ENCODE measurements around the gene CLCN6. TPM values are rescaled to one million over a fixed set of nuclear protein-coding genes. Genes with fewer than 3 reads are reported as not detected.
"Not testable (repeated sequence)": the region's sequence is repeated elsewhere in the genome, so short reads cannot be mapped to it uniquely, and the experiment has no call there.

CLCN6 gene
- total RNA-seq, 1 donor from 2014 or later = 25.9 TPM

- DNase-seq (ENCODE audit: low spot score) = no peak
Observed at GRCh38 chr1:11794446-11795237, 11.3 kb upstream of the CLCN6 start.

GRCh38 chr1:11795238-11795890 is 10.6 kb upstream of the CLCN6 start:
- DNase-seq (ENCODE audit: low spot score) = no peak

DNA sequence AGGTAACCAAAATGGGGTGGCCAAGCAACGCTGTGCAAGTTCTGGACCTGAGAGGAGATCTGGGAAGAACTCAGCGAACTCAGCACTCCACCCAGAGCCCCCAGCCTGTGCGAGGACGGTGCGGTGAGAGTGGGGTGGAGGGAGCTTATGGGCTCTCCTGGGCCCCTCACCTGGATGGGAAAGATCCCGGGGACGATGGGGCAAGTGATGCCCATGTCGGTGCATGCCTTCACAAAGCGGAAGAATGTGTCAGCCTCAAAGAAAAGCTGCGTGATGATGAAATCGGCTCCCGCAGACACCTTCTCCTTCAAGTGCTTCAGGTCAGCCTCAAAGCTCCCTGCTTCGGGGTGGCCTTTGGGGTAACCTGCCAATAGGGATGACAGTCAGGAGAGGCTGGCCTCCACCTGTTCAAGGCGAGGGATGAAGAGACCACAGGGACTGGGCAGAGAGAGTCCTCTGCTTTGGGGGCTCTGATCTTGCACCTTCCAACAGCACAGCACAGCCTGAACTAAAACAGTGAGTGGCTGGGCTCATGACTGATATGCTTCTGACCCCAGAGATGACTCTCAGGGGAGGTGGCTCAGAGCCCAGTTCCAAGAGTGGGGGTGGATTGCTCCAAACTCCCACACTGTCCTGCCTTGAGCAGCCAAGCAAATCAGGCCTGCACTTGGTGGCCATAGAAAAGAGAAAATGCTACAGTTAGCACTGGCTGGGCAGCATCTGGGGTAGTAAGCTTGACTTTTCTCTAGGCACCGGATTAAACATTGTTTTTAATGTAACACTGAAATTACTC is 9.8 kb upstream of the CLCN6 start:
- no peak for DNase-seq (ENCODE audit: low spot score)

- no peak for DNase-seq (ENCODE audit: low spot score)
Observed at GRCh38 chr1:11797525-11798216, 8.3 kb upstream of the CLCN6 start.

DNA sequence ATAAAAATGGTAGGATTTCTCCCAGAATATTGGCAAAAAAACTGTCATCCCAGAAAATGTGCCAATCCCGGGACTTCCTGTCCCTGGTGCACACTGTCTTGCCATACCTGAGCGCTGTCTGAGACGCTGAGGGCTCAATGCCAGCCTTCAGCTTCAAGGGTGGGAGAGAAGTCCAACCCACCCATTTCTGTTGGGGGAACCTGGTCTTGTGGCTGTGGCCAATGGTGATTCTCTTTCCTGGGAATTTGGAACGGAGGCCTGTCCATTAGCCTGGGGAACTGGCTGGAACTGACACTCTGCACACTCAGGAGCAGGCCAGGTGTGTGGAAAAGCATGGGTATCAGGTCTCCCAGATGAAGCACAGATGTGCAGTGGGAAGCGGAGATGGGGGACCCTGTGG is 6.9 kb upstream of the CLCN6 start:
- DNase-seq (ENCODE audit: low spot score) = no peak

GRCh38 chr1:11799896-11800295 is 6.1 kb upstream of the CLCN6 start:
- DNase-seq (ENCODE audit: low spot score) = no peak

DNA sequence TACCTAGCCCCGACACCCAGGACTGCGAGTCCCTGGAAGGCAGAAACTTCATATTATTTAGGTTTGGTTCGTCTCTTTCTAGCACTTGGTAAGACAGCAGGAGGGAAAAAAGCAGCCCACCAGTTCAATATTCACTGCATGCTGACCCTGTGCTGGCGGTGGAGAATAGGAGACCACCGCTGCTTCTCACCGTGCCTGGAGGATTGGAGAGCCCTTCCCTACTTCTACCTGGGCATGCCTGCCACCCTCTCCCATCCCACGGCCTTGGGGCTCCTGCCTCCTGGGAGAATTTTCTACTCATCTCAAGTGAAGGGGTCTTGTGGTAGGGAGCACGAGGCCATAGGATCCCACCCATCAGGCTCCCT is 5.6 kb upstream of the CLCN6 start:
- DNase-seq (ENCODE audit: low spot score) = no peak

- DNase-seq (ENCODE audit: low spot score) = no peak
Observed at GRCh38 chr1:11800756-11801433, 5.1 kb upstream of the CLCN6 start.

GRCh38 chr1:11802616-11802972 is 3.4 kb upstream of the CLCN6 start:
- DNase-seq (ENCODE audit: low spot score) = peak; percentile 64

DNA sequence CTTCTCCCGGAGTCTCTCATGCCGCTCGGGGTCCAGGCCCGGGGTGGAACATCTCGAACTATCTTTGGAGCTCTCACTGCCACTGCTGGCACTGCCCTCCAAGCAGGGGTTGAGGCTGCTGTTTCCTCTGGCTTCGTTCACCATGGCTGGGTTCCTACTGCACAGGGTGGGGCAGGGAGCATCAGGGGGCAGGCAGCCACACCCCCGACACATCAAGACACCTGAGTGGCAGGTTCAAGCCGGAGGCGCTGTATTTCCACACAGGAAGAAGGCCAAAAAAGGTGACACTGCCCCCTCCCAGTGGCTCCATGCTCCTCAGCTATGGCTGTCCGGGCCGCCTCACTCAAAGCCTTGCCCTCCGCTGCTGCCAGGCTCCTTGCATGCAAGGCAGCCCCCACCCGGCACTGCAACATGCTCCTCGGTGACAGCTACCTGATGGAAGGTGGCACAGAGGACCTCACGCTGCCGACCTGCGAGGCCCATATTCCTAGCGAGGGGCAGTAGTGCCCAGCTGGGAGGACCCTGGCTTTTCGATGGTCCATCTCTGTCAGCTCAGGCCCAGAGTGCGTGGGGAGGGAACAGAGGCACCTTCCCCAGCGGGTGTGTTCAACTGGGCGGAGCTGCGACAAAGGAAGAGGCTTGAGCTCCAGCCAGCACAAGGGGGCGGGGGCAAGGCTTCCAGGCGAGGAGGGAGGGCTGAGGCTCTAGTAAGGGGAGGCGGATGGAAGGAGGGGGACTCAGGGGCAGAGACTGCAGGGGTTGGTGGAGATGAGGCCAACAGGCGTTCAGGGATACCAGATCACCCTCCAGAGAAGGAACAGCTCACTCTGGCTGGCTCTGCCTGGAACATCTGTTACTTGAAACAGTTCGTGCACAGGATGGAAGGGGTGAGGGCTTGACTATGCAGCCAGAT is 2.8 kb upstream of the CLCN6 start:
- DNase-seq (ENCODE audit: low spot score) = peak; percentile 95

DNA sequence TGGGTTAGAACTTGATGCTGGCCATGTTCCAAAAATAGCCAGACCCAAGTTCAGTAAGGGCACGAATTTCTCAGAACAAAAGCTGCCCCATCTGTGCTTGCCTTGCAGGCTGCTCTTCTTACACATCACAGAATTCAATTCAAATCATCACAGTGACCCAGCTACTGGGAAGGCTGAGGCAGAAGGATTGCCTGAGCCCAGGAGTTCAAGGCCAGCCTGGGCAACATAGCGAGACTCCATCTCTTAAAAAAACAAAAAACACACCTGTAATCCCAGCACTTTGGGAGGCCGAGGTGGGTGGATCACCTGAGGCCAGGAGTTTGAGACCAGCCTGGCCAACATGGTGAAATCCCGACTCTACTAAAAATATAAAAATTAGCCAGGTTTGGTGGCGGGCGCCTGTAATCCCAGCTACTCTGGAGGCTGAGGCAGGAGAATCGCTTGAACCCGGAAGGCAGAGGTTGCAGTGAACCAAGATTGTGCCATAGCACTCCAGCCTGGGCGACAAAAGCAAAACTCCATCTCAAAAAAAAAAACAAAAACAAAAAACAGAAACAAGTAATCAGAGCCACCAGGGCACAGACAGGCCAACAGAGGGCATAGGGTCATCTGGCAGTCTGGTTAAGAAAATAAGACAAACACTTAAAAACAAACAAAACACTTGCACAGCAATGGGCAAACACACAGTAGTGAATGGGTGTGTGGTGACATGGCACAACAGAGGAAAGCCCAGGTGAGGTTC is 1.9 kb upstream of the CLCN6 start:
- not testable (repeated sequence) for DNase-seq (ENCODE audit: low spot score)

- DNase-seq (ENCODE audit: low spot score) = peak; percentile 74
Observed at GRCh38 chr1:11804666-11805421, 1.1 kb upstream of the CLCN6 start.

DNA sequence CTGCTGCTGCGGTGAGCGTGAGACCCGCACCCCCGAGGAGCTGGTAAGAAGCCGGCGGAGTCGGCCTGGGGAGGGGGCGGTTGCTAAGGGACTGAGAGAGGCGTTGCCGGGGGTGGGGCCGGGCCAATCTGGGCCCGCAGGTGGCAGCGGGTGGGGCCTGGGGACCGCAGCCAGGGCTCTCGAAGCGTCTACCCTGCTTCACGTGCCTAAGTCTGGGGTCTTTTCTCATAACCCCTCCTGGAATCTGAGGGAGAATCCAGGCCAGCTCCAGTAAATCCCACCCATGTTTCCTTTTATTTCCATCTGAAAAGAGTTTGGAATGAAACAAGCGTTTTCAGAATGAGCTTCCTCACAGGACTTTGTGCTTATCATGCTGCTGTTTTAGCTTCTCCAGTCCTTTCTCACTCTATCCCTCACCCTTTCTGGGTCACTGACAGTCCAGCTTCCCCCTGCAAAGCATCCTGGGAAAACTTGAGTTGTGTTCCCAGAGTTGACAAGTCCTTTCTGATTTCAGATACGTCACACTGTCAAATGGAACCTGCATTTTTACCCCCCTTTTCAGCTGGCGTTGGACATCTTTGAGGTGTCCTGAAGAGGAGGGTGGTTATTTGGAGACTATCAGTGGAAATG is 431 bp downstream of the CLCN6 start:
- DNase-seq (ENCODE audit: low spot score) = no peak

GRCh38 chr1:11807133-11807532 is 1.1 kb downstream of the CLCN6 start:
- DNase-seq (ENCODE audit: low spot score) = no peak

- no peak for DNase-seq (ENCODE audit: low spot score)
Observed at GRCh38 chr1:11813021-11813420, 7.0 kb downstream of the CLCN6 start.

DNA sequence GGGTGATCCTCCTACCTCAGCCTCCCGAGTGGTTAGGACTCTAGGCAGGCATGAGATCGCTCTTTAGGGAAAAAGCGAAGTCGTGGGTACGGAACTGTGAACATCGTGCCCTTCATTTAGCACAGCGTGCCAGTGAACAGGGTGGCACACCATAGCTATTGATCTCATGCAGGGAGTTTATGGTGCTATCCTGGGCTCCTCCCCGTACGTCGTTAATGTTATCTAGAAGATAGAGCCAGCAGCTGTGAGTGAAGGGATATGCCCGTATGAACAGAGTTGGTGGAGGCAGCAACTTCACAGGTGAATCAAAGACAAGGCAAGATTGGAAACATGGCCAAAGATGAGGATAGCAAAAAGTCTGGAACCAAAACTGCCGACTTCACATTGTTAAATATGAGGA is 11.2 kb downstream of the CLCN6 start:
- no peak for DNase-seq (ENCODE audit: low spot score)

DNA sequence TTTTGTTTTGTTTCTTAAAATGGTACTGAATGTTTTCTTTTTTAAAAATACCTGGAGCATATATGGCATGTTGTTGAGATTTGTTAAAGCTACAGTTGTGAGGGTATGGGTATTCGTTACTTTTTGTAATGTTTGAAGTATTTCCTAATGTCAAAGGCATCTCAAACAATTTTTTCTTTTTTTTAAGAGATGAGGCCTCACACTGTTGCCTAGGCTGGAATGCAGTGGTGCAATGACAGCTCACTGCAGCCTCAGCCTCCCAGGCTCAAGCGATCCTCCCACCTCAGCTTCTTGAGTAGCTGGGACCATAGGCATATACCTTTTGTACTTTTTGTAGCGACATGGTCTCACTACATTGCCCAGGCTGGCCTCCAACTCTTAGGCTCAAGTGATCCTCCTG is 16.1 kb downstream of the CLCN6 start:
- no peak for DNase-seq (ENCODE audit: low spot score)

DNA sequence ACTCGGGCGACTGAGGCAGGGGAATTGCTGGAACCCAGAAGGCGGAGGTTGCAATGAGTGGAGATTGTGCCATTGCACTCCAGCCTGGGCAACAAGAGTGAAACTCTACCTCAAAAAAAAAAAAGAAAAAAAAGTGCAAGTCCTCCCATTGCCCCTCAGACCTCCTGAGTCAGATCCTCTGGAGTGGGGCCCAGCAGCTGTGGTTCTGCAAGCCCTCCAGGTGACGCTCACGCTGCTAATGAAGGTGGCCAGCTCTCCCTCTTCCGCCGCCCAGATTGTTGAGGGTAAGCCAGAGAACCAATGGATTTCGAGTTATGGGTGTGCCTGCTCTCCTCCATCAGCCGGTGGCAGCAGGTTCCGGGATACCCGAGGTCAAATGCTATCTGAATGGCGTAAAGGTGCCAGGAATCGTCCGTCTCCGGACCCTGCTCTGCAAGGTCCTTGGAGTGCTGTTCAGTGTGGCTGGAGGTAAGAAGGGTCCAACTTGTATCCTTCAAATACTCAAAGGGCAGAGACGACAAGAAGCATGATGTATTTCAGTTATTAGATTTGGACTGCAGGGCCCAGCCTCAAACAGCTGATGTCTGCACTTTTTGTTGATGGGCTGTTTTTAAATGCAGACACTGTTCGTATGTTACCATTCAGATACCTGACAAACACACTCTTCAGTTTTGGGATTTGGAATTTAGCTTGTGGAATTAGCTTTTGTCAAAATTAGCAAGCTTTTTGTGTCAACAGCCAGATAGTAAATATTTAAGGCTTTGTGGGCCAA is 17.6 kb downstream of the CLCN6 start:
- no peak for DNase-seq (ENCODE audit: low spot score)
